SK-N-SH (cell line): ENCODE data around the gene PHF3. TPM values are rescaled to one million over a fixed set of nuclear protein-coding genes. Genes with fewer than 3 reads are reported as not detected.

ENCODE experiments used
- CTCF ChIA-PET: fragments of 300-600, 350-600 bp; formaldehyde crosslinking; extraction: SDS; loops from one replicate; lab custom pipeline; 2021; lab: Yijun Ruan, JAX
- POLR2A ChIA-PET: fragments of 350-600 bp; sonication (Branson Sonifier 250); formaldehyde crosslinking; extraction: SDS; loops from one replicate; lab custom pipeline; 2020; ENCODE audit warnings: antibody characterized with exemption, inconsistent platforms; lab: Yijun Ruan, JAX
- DNase-seq: peaks from one replicate; pipeline ENCODE4 v3.0.0; 2012
- H2AFZ ChIP-seq: fragments of 200-600 bp; sonication (generic); 2 replicates; pipeline ENCODE4 v1.8.1; 2016; ENCODE audit warnings: antibody characterized with exemption, mild to moderate bottlenecking, low read depth
- H3F3A ChIP-seq: fragments of 200-600 bp; sonication (generic); replicated peaks from 2 replicates; pipeline ENCODE3; 2016; ENCODE audit warnings: antibody characterized with exemption, mild to moderate bottlenecking; ENCODE audit not compliant: insufficient read depth
- H3K27ac ChIP-seq, 2 experiments: fragments of 200-500 bp in 1 of 2; fragments of 200-600 bp in 1 of 2; sonication (Bioruptor generic) in 1 of 2; sonication (generic), shearing (Covaris generic) in 1 of 2; 2 replicates each; pipeline versions ENCODE4 v1.5.1 to v1.6.1; 2014 to 2016; ENCODE audit warnings: low read depth in 2 of 2, inconsistent platforms in 1 of 2, low read length in 1 of 2, mild to moderate bottlenecking in 1 of 2, mixed read lengths in 1 of 2
- H3K27me3 ChIP-seq: fragments of 200-600 bp; sonication (generic), shearing (Covaris generic); 2 replicates; pipeline ENCODE4 v1.6.1; 2016; ENCODE audit warnings: mixed run types; ENCODE audit not compliant: insufficient read depth
- H3K36me3 ChIP-seq, 2 experiments: fragments of 200-500 bp in 1 of 2; fragments of 200-600 bp in 1 of 2; sonication (Bioruptor generic) in 1 of 2; sonication (generic) in 1 of 2; replicated peaks in 1 of 2; 2 replicates each; pipeline versions ENCODE3 to v1.5.1; 2014 to 2016; ENCODE audit warnings: low read length in 1 of 2, mild to moderate bottlenecking in 1 of 2; ENCODE audit not compliant: insufficient read depth in 2 of 2, control insufficient read depth in 1 of 2
- H3K4me1 ChIP-seq, 2 experiments: fragments of 200-500 bp in 1 of 2; fragments of 200-600 bp in 1 of 2; sonication (Bioruptor generic) in 1 of 2; sonication (generic), shearing (Covaris generic) in 1 of 2; 2 replicates each; pipeline versions ENCODE4 v1.5.1 to v1.6.1; 2014 to 2016; ENCODE audit warnings: low read depth in 1 of 2, low read length in 1 of 2, mixed run types in 1 of 2; ENCODE audit not compliant: insufficient read depth in 2 of 2, control insufficient read depth in 1 of 2
- H3K4me2 ChIP-seq: fragments of 200-600 bp; sonication (generic), shearing (Covaris generic); 2 replicates; pipeline ENCODE4 v1.6.1; 2017; ENCODE audit warnings: mixed run types
- H3K4me3 ChIP-seq, 2 experiments: fragments of 200-500 bp in 1 of 2; fragments of 200-600 bp in 1 of 2; sonication (Bioruptor generic) in 1 of 2; sonication (generic), shearing (Covaris generic) in 1 of 2; 2 replicates each; pipeline versions ENCODE4 v1.5.1 to v1.8.1; 2014 to 2016; ENCODE audit warnings: low read depth in 2 of 2, inconsistent platforms in 1 of 2, low read length in 1 of 2, mild to moderate bottlenecking in 1 of 2, mixed read lengths in 1 of 2, moderate library complexity in 1 of 2
- H3K79me2 ChIP-seq: fragments of 200-600 bp; sonication (generic); 2 replicates; pipeline ENCODE4 v1.8.1; 2017; ENCODE audit warnings: mild to moderate bottlenecking; ENCODE audit not compliant: insufficient read depth
- H3K9ac ChIP-seq: fragments of 200-600 bp; sonication (generic); 2 replicates; pipeline ENCODE4 v1.6.1; 2017; ENCODE audit warnings: mixed run types
- H3K9me2 ChIP-seq: fragments of 200-600 bp; sonication (generic); 2 replicates; pipeline ENCODE4 v1.6.1; 2017; ENCODE audit warnings: mixed run types
- H3K9me3 ChIP-seq: fragments of 200-600 bp; sonication (generic); 2 replicates; pipeline ENCODE4 v1.6.1; 2017; ENCODE audit warnings: mixed run types, mild to moderate bottlenecking, moderate library complexity
- H4K20me1 ChIP-seq: fragments of 200-600 bp; sonication (generic); 2 replicates; pipeline ENCODE4 v1.6.1; 2017; ENCODE audit warnings: mild to moderate bottlenecking, mixed run types; ENCODE audit not compliant: insufficient read depth
- CHD2 ChIP-seq: fragments of 150-350 bp; IDR thresholded peaks from 2 replicates; pipeline ENCODE4 v1.6.1; 2018; ENCODE audit warnings: low read length; ENCODE audit not compliant: partially characterized antibody
- EZH2phosphoT487 ChIP-seq: fragments of 200-600 bp; sonication (generic); IDR thresholded peaks from 2 replicates; pipeline ENCODE4 v1.6.1; 2017; ENCODE audit warnings: low read depth, mixed run types, mild to moderate bottlenecking, antibody characterized with exemption, moderate library complexity, borderline replicate concordance
- FOXJ3 ChIP-seq: sonication (generic); formaldehyde crosslinking; IDR thresholded peaks from 2 replicates; pipeline ENCODE4 v1.5.1; 2020; ENCODE audit warnings: mild to moderate bottlenecking, missing genetic modification reagents
- FOXM1 ChIP-seq: IDR thresholded peaks from 2 replicates; pipeline ENCODE4 v1.4.0; 2012; ENCODE audit warnings: low read depth, mild to moderate bottlenecking
- GATA2 ChIP-seq: sonication (generic); formaldehyde crosslinking; IDR thresholded peaks from 2 replicates; pipeline ENCODE4 v1.5.0; 2020; ENCODE audit warnings: mild to moderate bottlenecking, missing genetic modification reagents
- JUND ChIP-seq: IDR thresholded peaks from 2 replicates; pipeline ENCODE4 v1.4.0; 2012
- MEF2A ChIP-seq: IDR thresholded peaks from 2 replicates; pipeline ENCODE4 v1.4.0; 2012; ENCODE audit warnings: low read depth, borderline replicate concordance
- NFIC ChIP-seq: IDR thresholded peaks from 2 replicates; pipeline ENCODE4 v1.4.0; 2012; ENCODE audit warnings: borderline replicate concordance
- NRF1 ChIP-seq: IDR thresholded peaks from 2 replicates; pipeline ENCODE4 v1.6.1; 2012; ENCODE audit warnings: low read depth, mild to moderate bottlenecking, low read length
- RCOR1 ChIP-seq: fragments of 150-350 bp; IDR thresholded peaks from 2 replicates; pipeline ENCODE4 v1.6.1; 2017; ENCODE audit warnings: antibody characterized with exemption, low read length
- RXRA ChIP-seq: IDR thresholded peaks from 2 replicates; pipeline ENCODE4 v1.4.0; 2012; ENCODE audit warnings: low read depth, mild to moderate bottlenecking, borderline replicate concordance
- TAF1 ChIP-seq: IDR thresholded peaks from 2 replicates; pipeline ENCODE4 v1.6.1; 2012; ENCODE audit warnings: low read depth, mild to moderate bottlenecking, low read length, moderate library complexity, borderline replicate concordance
- TCF12 ChIP-seq: IDR thresholded peaks from 2 replicates; pipeline ENCODE4 v1.4.0; 2012
- TEAD4 ChIP-seq: IDR thresholded peaks from 2 replicates; pipeline ENCODE4 v1.4.0; 2012; ENCODE audit warnings: mild to moderate bottlenecking, borderline replicate concordance; ENCODE audit not compliant: insufficient read depth
- ZBTB33 ChIP-seq: IDR thresholded peaks from 2 replicates; pipeline ENCODE4 v1.4.0; 2012; ENCODE audit warnings: low read depth, borderline replicate concordance
- WGBS: methylation state at CpG from one replicate; pipeline ENCODE4 v1.1.6; 2017; ENCODE audit warnings: low lambda C conversion rate; 5-methylcytosine and 5-hydroxymethylcytosine counted together
- polyA plus RNA-seq, 3 experiments: library from polyadenylated mRNA; depleted of rRNA; stranded (reverse); fragments of >200 nt; gene quantifications; 2 replicates each; pipeline ENCODE4 v1.2.3, GENCODE V29; 2012
- TF ChIP-seq, protein P1 (sequence below): IDR thresholded peaks from 2 replicates; pipeline ENCODE4 v1.6.1; 2012; ENCODE audit warnings: mild to moderate bottlenecking, low read depth, low read length, moderate library complexity
- TF ChIP-seq, protein P2 (sequence below): fragments of 200-600 bp; sonication (generic); IDR thresholded peaks from 2 replicates; pipeline ENCODE4 v1.6.1; 2017; ENCODE audit warnings: antibody characterized with exemption, mild to moderate bottlenecking, moderate library complexity

The PHF3 gene
- polyA plus RNA-seq, 1 of the 3 experiments (the other 2 are of a cell fraction) = 4.4 TPM

- no peak overlapping the region for H3K4me2 ChIP-seq
- H3K4me1 ChIP-seq = peaks cover 7 to 18% of the 10 kb centered on the region in 2 experiments; a peak in 3 of 4 replicates
- no peak overlapping the region for H3K4me3 ChIP-seq
- TF ChIP-seq NRF1 = no peak
- TF ChIP-seq MEF2A = no peak
- TF ChIP-seq RCOR1 = no peak
- H3K9me2 ChIP-seq = no peaks in the 10 kb centered on the region
- ChIA-PET CTCF (interaction anchor here (0.9 to 3.0 kb wide), 5 partner anchors 36 to 180 kb away, joined by 3 to 12 read pairs (median 4); no protein-coding TSS in a partner anchor), POLR2A (interaction anchor here (0.6 kb wide), 1 partner anchor 148 kb away, joined by 3 read pairs; no protein-coding TSS in a partner anchor)
- no peak overlapping the region for H3K9ac ChIP-seq
- DNase-seq = no peak
- peak overlapping the region; percentile 91; the same call in 1 of the 2 replicates for H2AFZ ChIP-seq
- 50% methylated on average over 2 of the region's 2 CpGs for WGBS
- peaks cover 3% of the 10 kb centered on the region for H3F3A ChIP-seq
- peaks cover 33% of the 10 kb centered on the region for H3K79me2 ChIP-seq
- no peaks in the 10 kb centered on the region for H3K27me3 ChIP-seq
- H3K9me3 ChIP-seq = no peaks in the 10 kb centered on the region
- no peaks in the 10 kb centered on the region for H3K36me3 ChIP-seq
- H3K27ac ChIP-seq = no peak overlapping the region; a peak in 1 of 4 replicates
- peaks cover 26% of the 10 kb centered on the region for H4K20me1 ChIP-seq
Observed at GRCh38 chr6:63634630-63635029, 972 bp upstream of the PHF3 start.

DNA sequence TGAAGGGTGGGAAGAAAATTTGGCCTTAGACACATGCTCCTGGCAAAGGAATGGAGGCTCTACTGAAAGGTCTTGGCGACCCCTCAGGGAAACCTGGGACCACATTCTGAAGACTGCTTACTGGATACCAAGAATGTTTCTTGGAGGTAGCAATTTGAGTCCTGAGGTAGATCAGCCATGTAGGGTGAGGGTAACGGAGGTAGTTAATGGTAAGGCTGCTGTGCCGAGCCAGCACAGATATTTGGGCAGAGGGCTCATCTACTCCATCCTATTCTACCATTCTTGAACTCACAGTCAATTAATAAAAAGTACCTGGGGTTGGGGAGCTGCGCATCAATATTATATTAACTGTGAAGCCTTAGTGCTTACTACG, 401 bp upstream of the PHF3 start:
- H3K4me3 ChIP-seq = peak overlapping the region; percentile 89 to 96
- no peak for DNase-seq
- peaks cover 11 to 22% of the 10 kb centered on the region in 2 experiments; a peak in 3 of 4 replicates for H3K4me1 ChIP-seq
- no peaks in the 10 kb centered on the region for H3K27me3 ChIP-seq
- ChIA-PET POLR2A (interaction anchor here (0.5 to 1.9 kb wide), 4 partner anchors 35 to 1521 kb away, joined by 3 to 10 read pairs (median 5); no protein-coding TSS in a partner anchor), CTCF (interaction anchor here (0.9 to 3.0 kb wide), 7 partner anchors 12 to 179 kb away, joined by 3 to 12 read pairs (median 3); no protein-coding TSS in a partner anchor)
- peak overlapping the region; percentile 78 for H3K4me2 ChIP-seq
- H2AFZ ChIP-seq = peak overlapping the region; percentile 91
- peak overlapping the region; percentile 90 to 97; a peak in 3 of 4 replicates for H3K27ac ChIP-seq
- peaks cover 32% of the 10 kb centered on the region for H4K20me1 ChIP-seq
- TF ChIP-seq EZH2phosphoT487 = no peak
- no peak for TF ChIP-seq FOXJ3
- TF ChIP-seq RXRA = no peak
- TF ChIP-seq NFIC = no peak
- TF ChIP-seq, protein P1, sequence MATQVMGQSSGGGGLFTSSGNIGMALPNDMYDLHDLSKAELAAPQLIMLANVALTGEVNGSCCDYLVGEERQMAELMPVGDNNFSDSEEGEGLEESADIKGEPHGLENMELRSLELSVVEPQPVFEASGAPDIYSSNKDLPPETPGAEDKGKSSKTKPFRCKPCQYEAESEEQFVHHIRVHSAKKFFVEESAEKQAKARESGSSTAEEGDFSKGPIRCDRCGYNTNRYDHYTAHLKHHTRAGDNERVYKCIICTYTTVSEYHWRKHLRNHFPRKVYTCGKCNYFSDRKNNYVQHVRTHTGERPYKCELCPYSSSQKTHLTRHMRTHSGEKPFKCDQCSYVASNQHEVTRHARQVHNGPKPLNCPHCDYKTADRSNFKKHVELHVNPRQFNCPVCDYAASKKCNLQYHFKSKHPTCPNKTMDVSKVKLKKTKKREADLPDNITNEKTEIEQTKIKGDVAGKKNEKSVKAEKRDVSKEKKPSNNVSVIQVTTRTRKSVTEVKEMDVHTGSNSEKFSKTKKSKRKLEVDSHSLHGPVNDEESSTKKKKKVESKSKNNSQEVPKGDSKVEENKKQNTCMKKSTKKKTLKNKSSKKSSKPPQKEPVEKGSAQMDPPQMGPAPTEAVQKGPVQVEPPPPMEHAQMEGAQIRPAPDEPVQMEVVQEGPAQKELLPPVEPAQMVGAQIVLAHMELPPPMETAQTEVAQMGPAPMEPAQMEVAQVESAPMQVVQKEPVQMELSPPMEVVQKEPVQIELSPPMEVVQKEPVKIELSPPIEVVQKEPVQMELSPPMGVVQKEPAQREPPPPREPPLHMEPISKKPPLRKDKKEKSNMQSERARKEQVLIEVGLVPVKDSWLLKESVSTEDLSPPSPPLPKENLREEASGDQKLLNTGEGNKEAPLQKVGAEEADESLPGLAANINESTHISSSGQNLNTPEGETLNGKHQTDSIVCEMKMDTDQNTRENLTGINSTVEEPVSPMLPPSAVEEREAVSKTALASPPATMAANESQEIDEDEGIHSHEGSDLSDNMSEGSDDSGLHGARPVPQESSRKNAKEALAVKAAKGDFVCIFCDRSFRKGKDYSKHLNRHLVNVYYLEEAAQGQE = no peak
- TF ChIP-seq JUND = no peak
- no peak for TF ChIP-seq CHD2
- TF ChIP-seq NRF1 = no peak
- no peak for TF ChIP-seq GATA2 (CRISPR knock-in tag)
- no peak for TF ChIP-seq TEAD4
- no peak for TF ChIP-seq TAF1
- TF ChIP-seq TCF12 = no peak
- TF ChIP-seq, protein P2, sequence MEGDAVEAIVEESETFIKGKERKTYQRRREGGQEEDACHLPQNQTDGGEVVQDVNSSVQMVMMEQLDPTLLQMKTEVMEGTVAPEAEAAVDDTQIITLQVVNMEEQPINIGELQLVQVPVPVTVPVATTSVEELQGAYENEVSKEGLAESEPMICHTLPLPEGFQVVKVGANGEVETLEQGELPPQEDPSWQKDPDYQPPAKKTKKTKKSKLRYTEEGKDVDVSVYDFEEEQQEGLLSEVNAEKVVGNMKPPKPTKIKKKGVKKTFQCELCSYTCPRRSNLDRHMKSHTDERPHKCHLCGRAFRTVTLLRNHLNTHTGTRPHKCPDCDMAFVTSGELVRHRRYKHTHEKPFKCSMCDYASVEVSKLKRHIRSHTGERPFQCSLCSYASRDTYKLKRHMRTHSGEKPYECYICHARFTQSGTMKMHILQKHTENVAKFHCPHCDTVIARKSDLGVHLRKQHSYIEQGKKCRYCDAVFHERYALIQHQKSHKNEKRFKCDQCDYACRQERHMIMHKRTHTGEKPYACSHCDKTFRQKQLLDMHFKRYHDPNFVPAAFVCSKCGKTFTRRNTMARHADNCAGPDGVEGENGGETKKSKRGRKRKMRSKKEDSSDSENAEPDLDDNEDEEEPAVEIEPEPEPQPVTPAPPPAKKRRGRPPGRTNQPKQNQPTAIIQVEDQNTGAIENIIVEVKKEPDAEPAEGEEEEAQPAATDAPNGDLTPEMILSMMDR = no peak
- no peak for TF ChIP-seq FOXM1
- no peak for TF ChIP-seq ZBTB33
- H3K9ac ChIP-seq = peak overlapping the region; percentile 95; the same call in 1 of the 2 replicates
- no peaks in the 10 kb centered on the region for H3K9me2 ChIP-seq
- peaks cover 39% of the 10 kb centered on the region for H3K79me2 ChIP-seq
- no peaks in the 10 kb centered on the region for H3K36me3 ChIP-seq
- 10% methylated on average over 3 of the region's 5 CpGs for WGBS
- no peaks in the 10 kb centered on the region for H3K9me3 ChIP-seq
- peaks cover 3% of the 10 kb centered on the region for H3F3A ChIP-seq
